Measurements from ENCODE around the gene RTL10. TPM values are rescaled to one million over a fixed set of nuclear protein-coding genes. Genes with fewer than 3 reads are reported as not detected.

RTL10 gene
- total RNA-seq, 2 donors from 2014 or later: 7.6 to 8.6 TPM

DNA sequence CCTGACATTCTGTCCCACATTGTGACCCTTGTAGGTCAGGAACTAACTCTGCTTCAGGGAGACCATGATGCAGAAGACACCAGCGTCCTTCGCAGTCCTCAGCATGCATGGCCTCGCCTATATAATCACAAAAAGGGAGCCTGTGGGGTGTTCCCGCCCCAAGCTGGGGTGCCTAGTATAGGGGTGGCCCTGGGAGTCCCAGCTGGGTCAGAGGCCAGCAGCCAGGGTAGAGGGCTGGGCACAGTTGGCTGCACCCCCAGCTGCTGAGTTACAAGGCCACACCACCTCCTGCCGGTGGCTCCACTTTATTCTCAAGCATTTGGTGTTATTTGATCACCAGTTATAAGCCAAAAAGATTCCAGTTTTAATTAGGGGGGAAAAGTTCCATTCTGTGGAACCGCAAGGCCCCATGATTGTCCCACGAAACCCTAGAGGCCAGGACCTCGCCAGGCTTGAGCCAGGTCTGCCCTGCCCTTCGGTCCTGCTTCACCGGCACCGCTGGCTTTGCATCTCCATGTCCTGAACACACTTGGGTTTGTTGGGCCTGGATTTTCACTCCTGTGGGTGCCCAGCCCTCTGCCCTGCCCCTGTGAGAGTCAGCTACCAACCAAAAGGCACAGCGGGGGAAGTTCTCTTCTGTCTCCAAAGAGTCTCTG is 15.0 kb upstream of the RTL10 start:
- intact Hi-C loops (cut with DNase I): no loop called here
- no peak for DNase-seq (ENCODE audit: low spot score)

GRCh38 chr22:19868773-19869471 is 14.2 kb upstream of the RTL10 start:
- intact Hi-C loops (cut with DNase I): no loop called here
- peak; percentile 68 for DNase-seq (ENCODE audit: low spot score)

- DNase-seq (ENCODE audit: low spot score): no peak
- intact Hi-C loops (cut with DNase I): no loop called here
These were observed 13.7 kb upstream of the RTL10 start for GRCh38 chr22:19868333-19868732.

- DNase-seq (ENCODE audit: low spot score): no peak
These were observed 12.9 kb upstream of the RTL10 start for GRCh38 chr22:19867617-19868016.

GRCh38 chr22:19866665-19867009 is 12.0 kb upstream of the RTL10 start:
- intact Hi-C loops (cut with DNase I): no loop called here
- no peak for DNase-seq (ENCODE audit: low spot score)

More at GRCh38 chr22:19867617-19868016, 12.9 kb upstream of the RTL10 start:
- intact Hi-C loops (cut with DNase I): no loop called here

DNA sequence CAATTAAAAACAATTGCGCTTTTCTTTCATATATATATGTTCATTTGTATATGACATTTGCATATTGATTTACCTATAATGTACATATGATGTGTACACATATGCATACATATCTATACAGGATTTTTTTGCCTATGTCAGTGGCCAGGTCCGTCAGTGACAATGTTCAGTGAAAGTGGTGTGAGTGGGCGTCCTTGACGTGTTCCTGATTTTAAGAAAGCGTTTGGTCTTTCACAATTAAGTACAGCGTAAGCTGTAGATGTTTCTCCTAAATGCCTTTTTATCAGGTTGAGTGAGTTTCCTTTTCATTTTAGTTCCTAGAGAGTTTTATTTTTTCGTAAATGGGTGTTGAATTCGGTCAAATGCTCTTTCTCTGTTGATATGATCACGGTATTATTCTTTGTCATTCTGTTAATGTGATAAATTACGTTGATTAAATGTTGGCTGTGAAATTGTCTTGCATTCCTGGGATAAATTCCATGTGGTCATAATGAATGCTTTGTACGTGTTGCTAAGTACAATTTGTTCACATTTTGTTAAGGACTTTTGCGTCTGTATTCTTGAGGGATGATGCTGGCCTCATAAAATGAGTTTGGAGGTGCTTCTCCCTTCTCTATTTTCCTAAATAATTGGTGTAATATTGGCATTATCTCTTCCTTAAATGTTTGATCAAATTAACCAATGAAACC is 10.6 kb upstream of the RTL10 start:
- DNase-seq (ENCODE audit: low spot score): no peak
- intact Hi-C loops (cut with DNase I): no loop called here

DNA sequence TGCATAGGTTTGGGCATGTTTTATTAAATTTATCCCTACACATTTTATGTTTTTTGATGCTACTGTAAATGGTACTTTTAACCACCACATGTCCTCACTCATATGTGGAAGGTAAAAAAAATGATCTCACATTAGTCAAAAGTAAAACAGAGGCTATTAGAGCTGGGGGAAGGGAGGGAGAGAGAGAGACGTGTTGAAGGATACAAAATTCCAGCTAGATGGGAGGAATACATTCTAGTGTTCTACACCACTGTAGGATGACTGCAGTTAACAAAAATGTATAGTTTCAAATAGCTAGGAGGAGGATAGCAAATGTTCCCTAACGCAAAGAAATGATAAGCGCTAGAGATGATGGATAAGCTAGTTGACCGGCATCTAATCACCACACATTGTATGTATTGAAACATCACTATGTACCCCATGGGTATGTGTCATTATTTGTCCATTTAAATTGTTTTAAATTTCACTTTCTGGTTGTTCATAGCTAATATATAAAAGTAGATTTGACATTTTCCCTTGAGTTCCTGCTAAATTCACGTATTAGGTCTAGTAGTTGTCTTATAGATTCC is 9.9 kb upstream of the RTL10 start:
- intact Hi-C loops (cut with DNase I): no loop called here
- no peak for DNase-seq (ENCODE audit: low spot score)

DNA sequence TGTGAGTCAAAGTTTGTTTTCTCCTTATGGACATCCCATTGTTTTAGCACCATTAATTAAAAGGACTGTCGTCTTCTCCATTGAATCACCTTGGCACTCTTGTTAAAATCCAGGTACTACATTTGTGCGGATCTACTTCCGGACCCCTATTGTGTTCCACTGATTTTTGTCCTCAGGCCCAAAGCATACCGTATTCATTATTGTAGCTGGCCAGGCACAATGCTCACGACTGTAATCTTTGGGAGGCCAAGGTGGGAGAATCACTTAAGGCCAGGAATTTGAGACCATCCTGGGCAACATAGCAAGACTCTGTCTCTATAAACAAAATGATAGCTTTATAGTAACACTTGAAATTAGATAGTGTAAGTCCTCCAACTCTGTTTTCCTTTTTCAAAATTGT is 8.9 kb upstream of the RTL10 start:
- intact Hi-C loops (cut with DNase I): no loop called here
- DNase-seq (ENCODE audit: low spot score): no peak

- intact Hi-C loops (cut with DNase I): no loop called here
- no peak for DNase-seq (ENCODE audit: low spot score)
These were observed 8.1 kb upstream of the RTL10 start for GRCh38 chr22:19862619-19863246.

DNA sequence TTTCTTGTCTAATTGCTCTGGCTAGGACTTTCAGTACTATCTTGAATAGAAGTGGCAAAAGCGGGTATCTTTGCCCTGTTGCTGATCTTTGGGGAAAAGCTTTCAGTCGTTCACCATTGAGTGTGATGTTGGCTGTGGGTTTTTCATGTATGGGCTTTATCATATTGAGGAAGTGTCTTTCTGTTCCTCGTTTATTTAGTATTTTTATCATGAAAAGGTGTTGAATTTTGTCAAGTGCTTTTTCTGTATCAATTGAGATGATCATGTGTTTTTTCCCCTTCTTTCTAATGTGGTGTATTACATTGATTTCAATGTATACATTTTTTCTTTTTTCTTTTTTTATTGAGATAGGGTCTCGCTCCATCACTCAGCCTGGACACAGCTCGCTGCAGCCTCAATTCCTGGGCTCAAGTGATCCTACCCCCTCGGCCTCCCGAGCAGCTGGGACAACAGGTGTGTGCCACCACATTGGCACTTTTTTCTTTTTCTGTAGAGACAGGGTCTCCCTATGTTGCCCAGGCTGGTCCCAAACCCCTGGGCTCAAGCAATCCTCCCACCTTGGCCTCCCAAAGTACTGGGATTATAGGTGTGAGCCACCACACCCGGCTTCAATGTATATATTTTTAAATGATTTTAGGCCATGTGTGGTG is 5.3 kb upstream of the RTL10 start:
- DNase-seq (ENCODE audit: low spot score): no peak
- intact Hi-C loops (cut with DNase I): no loop called here

DNA sequence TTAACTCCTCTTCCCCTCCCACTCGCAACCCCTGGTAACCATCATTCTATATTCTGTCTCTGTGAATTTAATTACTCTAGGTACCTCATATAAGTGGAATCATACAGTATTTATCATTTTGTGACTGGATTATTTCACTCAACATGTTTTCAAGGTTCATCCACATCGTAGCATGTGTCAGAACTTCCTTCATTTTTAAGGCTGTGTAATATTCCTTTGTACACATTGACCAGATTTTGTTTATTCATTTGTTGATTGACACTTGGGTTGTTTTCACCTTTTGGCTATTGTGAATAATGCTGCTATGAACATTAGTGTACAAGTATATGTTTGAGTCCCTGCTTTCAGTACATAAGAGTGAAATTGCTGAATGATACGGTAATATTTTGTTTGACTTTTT is 2.7 kb upstream of the RTL10 start:
- intact Hi-C loops (cut with DNase I): no loop called here
- no peak for DNase-seq (ENCODE audit: low spot score)

- intact Hi-C loops (cut with DNase I): no loop called here
- DNase-seq (ENCODE audit: low spot score): peak; percentile 92
These were observed 1.1 kb upstream of the RTL10 start for GRCh38 chr22:19855504-19856409.

GRCh38 chr22:19853879-19854777 is 546 bp downstream of the RTL10 start:
- DNase-seq (ENCODE audit: low spot score): no peak
- intact Hi-C loops (cut with DNase I): no loop called here

DNA sequence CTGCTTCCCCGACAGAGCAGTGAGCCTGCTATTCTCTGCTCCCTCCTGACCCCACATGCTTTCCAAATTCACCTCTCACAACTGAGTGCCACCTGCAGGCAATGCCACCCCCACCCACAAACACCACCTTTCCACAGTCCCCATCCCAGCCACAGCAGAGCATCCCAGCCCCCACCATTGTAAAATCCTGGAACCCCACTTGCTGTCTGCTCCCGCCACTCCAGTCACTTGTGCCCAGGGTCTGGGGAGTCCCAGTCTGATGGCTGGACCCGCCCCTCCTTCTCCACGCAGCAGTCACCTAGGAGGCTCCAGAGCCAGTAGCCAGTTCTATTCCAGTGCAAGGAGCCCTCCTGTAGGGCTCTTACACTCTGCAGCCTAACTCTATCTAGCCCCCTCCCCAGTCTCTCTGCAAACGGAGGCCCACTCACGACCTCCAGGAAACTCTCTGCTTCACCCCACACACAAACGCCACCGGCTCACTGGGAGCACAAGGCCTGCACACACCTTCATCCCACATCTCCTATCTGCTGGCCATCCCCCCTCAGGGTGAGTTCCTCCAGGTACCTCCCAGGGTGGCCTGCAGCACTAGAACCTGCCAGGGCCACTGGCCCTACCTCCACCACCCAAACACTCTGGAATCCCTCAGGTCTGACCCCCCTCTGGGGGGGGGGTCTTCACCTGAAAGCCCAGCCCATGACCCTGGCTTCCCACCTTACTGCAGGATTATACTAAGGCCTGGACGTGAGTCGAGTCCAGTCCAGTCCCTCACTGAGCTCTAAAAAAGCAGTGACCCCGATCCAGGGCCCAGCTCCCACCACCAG is 1.4 kb downstream of the RTL10 start:
- intact Hi-C loops (cut with DNase I): no loop called here

DNA sequence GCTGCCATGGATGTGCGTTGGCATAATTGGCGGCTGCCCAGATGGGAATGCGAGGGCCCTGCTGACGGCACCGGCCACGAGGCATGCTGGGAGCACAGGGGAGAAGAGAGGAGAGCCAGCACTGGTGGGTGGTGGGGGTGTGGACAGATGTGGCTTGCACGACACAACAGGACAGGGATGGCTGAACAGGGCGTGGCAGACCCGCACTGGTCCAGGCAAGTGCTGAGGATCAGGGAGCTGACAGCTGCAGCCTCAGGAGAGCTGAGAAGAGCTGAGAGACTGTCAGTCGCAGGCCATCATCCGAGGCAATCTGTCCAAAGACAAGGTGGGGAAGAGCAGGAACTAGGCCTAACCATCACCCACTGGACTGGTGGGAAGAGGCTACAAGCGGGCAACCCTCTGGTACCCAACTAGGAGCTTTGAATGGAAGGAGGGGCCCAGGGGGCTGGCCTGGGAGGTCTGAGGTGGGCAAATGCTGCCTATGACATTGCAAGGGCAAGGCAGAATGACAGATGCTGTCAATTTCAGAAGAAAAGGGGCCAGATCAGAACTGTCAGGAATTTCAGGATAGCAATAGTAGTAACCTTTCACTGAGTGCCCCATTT is 2.4 kb downstream of the RTL10 start:
- no peak for DNase-seq (ENCODE audit: low spot score)
- intact Hi-C loops (cut with DNase I): no loop called here

More for the DNA sequence above, 1.4 kb downstream of the RTL10 start:
- no peak for DNase-seq (ENCODE audit: low spot score)
